ENCODE measurements around the gene ABR. TPM values are rescaled to one million over a fixed set of nuclear protein-coding genes. Genes with fewer than 3 reads are reported as not detected.

Gene ABR
- total RNA-seq, 1 experiment from 2014 or later: 78.3 TPM

DNA sequence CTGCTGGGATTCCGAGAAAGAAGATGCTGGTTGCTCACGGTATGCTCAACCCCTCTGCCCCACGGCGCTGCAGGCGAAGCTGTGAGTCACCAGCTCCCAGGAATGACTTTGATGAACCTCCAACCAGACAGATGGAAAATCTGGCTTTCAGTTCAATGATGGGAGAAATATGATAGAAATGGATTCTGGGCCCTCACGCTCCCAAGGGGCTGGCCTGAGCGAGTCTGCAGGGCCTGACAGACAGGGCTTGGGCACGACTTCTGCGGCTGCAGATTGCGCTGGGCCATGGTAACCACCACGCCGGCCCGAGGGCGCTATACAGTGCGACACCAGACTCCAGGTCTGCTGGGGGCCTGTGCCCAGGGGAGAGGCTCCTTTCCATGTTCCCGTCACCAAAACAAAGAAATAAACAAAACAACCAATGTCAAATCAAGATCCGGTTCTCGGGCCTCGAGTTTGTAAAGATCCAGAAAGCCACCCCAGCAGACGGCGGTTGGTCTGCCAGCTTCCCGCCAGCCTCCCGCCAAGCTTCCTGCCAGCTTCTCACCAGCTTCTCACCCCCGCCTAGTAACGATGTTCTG, 11.1 kb upstream of the ABR start:
- no peaks in the 10 kb centered on the region for H3K27me3 ChIP-seq (replicated peaks; ENCODE audit: control insufficient read depth, insufficient read depth, low read length)
- BruUV-seq (replicated peaks): no TSS peak
- intact Hi-C loops (cut with micrococcal nuclease; ENCODE audit: unreplicated experiment): no loop called here
- no peaks in the 10 kb centered on the region for H3K27me3 Mint-ChIP-seq (ENCODE audit: insufficient read depth, unreplicated experiment)
- TF ChIP-seq, protein P1, sequence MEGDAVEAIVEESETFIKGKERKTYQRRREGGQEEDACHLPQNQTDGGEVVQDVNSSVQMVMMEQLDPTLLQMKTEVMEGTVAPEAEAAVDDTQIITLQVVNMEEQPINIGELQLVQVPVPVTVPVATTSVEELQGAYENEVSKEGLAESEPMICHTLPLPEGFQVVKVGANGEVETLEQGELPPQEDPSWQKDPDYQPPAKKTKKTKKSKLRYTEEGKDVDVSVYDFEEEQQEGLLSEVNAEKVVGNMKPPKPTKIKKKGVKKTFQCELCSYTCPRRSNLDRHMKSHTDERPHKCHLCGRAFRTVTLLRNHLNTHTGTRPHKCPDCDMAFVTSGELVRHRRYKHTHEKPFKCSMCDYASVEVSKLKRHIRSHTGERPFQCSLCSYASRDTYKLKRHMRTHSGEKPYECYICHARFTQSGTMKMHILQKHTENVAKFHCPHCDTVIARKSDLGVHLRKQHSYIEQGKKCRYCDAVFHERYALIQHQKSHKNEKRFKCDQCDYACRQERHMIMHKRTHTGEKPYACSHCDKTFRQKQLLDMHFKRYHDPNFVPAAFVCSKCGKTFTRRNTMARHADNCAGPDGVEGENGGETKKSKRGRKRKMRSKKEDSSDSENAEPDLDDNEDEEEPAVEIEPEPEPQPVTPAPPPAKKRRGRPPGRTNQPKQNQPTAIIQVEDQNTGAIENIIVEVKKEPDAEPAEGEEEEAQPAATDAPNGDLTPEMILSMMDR (IDR thresholded peaks at IDR 0.05; ENCODE audit: insufficient read depth in 1 of 2, low read depth in 1 of 2, low read length in 1 of 2, severe bottlenecking in 1 of 2, unreplicated experiment in 1 of 2): no peak
- CTCF ChIA-PET: interaction anchor here (0.9 kb wide), 1 partner anchor 64 kb away, joined by 4 read pairs; no protein-coding TSS in a partner anchor
- no peaks in the 10 kb centered on the region for H3K36me3 Mint-ChIP-seq (ENCODE audit: insufficient read depth, unreplicated experiment)
- H3K4me1 Mint-ChIP-seq (ENCODE audit: low read depth, unreplicated experiment): no peaks in the 10 kb centered on the region
- no peaks in the 10 kb centered on the region for H3K9me3 ChIP-seq
- no peak overlapping the region for H3K27ac Mint-ChIP-seq (ENCODE audit: unreplicated experiment)
- DNase-seq: no peak
- H3K4me3 Mint-ChIP-seq (ENCODE audit: unreplicated experiment): no peak overlapping the region
- POLR2A ChIA-PET: no interaction called here
- H3K36me3 ChIP-seq (ENCODE audit: control insufficient read depth, insufficient read depth, low read length): no peaks in the 10 kb centered on the region
- no peak overlapping the region for H3K4me3 ChIP-seq (ENCODE audit: low read depth, low read length)
- H3K4me1 ChIP-seq: no peaks in the 10 kb centered on the region
- H3K9me3 Mint-ChIP-seq (ENCODE audit: unreplicated experiment): no peaks in the 10 kb centered on the region

DNA sequence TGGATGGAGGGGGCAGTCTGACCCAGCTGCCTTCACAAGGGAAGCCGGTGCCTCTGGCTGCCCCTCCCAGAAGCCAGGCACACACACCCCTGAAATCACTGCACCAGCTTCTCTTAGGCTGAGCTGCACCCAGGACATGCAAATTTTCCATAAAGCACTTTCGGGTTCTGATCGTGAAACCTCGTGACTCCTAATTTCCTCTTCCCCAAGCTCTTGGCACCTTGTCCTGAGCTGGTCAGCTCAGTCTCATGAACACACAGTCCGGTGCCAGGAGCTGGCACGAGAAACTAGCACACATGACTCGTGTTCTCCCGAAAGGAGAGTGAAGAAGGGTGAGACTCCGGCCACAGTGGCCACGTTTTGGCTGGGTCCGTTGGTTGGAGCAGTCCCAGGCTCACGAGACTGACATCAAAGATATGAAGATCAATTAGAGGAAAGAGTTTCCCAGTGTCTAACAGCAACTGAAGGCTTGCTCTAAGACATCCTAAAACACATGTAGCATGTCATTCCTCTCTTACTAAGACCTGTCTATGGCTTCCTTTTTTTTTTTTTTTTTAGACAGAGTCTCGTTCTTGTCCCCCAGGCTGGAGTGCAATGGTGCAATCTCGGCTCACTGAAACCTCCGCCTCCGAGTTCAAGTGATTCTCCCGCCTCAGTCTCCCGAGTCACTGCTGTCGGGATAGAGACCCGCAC, 9.2 kb upstream of the ABR start:
- no TSS peak for BruUV-seq (replicated peaks)

More for the DNA sequence above, 9.2 kb upstream of the ABR start:
- H3K4me3 Mint-ChIP-seq (ENCODE audit: unreplicated experiment): no peak overlapping the region
- intact Hi-C loops (cut with micrococcal nuclease; ENCODE audit: unreplicated experiment): no loop called here
- H3K4me3 ChIP-seq (ENCODE audit: low read depth, low read length): no peak overlapping the region
- ChIA-PET POLR2A (interaction anchor here (0.6 kb wide), 1 partner anchor 73 kb away, joined by 5 read pairs; no protein-coding TSS in a partner anchor), CTCF (interaction anchor here (0.6 to 4.6 kb wide), 4 partner anchors 61 to 408 kb away, joined by 3 to 48 read pairs (median 3); no protein-coding TSS in a partner anchor)
- peaks cover 6% of the 10 kb centered on the region; the same call in 1 of the 2 replicates for H3K4me1 ChIP-seq
- H3K27me3 Mint-ChIP-seq (ENCODE audit: insufficient read depth, unreplicated experiment): no peaks in the 10 kb centered on the region
- no peak for DNase-seq
- H3K9me3 ChIP-seq: no peaks in the 10 kb centered on the region
- H3K36me3 Mint-ChIP-seq (ENCODE audit: insufficient read depth, unreplicated experiment): no peaks in the 10 kb centered on the region
- no peaks in the 10 kb centered on the region for H3K9me3 Mint-ChIP-seq (ENCODE audit: unreplicated experiment)
- TF ChIP-seq, protein P1 (IDR thresholded peaks at IDR 0.05; ENCODE audit: insufficient read depth in 1 of 2, low read depth in 1 of 2, low read length in 1 of 2, severe bottlenecking in 1 of 2, unreplicated experiment in 1 of 2): no peak
- H3K4me1 Mint-ChIP-seq (ENCODE audit: low read depth, unreplicated experiment): peaks cover 7% of the 10 kb centered on the region
- H3K27ac Mint-ChIP-seq (ENCODE audit: unreplicated experiment): no peak overlapping the region
- no peaks in the 10 kb centered on the region for H3K36me3 ChIP-seq (ENCODE audit: control insufficient read depth, insufficient read depth, low read length)
- no peaks in the 10 kb centered on the region for H3K27me3 ChIP-seq (replicated peaks; ENCODE audit: control insufficient read depth, insufficient read depth, low read length)

Measured in Caco-2 (cell line).